ENCODE data around the gene ZNF813.
"Not testable (repeated sequence)": the region's sequence is repeated elsewhere in the genome, so short reads cannot be mapped to it uniquely, and the experiment has no call there.

- TF ChIP-seq, protein P1, sequence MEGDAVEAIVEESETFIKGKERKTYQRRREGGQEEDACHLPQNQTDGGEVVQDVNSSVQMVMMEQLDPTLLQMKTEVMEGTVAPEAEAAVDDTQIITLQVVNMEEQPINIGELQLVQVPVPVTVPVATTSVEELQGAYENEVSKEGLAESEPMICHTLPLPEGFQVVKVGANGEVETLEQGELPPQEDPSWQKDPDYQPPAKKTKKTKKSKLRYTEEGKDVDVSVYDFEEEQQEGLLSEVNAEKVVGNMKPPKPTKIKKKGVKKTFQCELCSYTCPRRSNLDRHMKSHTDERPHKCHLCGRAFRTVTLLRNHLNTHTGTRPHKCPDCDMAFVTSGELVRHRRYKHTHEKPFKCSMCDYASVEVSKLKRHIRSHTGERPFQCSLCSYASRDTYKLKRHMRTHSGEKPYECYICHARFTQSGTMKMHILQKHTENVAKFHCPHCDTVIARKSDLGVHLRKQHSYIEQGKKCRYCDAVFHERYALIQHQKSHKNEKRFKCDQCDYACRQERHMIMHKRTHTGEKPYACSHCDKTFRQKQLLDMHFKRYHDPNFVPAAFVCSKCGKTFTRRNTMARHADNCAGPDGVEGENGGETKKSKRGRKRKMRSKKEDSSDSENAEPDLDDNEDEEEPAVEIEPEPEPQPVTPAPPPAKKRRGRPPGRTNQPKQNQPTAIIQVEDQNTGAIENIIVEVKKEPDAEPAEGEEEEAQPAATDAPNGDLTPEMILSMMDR (conservative IDR thresholded peaks at IDR 0.05 in 1 of 2, IDR thresholded peaks at IDR 0.05 in 1 of 2; ENCODE audit: extremely low read depth in 1 of 2, insufficient read depth in 1 of 2, low read depth in 1 of 2, low read length in 2 of 2), result not testable (repeated sequence)
- not testable (repeated sequence) for TF ChIP-seq EZH2 (IDR thresholded peaks at IDR 0.05; ENCODE audit: borderline replicate concordance, low read length)
Observed at GRCh38 chr19:53475470-53475869, 7.9 kb downstream of the ZNF813 start.
